ENCODE data around the gene CDC26.

DNA sequence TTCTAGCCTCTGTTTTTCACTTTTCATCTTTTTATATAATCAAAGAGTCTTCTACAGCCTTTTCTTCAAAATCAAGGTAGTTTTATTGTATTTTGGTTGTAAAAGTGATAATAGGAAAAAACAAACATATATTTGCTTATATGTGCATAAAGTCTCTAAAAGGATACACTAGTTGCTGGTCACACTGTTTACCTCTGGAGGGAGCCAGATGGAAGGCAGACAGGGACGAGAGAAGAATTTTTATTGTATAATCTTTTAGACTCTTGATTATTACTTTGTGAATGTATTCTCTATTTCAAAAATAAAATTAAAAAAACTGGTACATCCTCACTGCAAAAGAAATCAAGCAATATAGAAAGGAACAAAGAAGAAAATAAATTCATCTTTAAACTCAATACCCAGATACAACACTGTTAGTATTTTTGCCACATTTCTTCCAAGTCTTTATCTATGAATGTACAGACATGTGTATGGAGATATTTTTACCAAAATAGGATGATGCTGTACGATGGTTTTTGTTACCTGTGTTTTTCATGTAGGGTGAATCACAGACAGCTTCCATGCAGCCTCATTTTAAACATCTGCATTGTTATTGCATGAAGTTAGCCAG lies 33.9 kb upstream of the CDC26 start:
- TF ChIP-seq, protein P1, sequence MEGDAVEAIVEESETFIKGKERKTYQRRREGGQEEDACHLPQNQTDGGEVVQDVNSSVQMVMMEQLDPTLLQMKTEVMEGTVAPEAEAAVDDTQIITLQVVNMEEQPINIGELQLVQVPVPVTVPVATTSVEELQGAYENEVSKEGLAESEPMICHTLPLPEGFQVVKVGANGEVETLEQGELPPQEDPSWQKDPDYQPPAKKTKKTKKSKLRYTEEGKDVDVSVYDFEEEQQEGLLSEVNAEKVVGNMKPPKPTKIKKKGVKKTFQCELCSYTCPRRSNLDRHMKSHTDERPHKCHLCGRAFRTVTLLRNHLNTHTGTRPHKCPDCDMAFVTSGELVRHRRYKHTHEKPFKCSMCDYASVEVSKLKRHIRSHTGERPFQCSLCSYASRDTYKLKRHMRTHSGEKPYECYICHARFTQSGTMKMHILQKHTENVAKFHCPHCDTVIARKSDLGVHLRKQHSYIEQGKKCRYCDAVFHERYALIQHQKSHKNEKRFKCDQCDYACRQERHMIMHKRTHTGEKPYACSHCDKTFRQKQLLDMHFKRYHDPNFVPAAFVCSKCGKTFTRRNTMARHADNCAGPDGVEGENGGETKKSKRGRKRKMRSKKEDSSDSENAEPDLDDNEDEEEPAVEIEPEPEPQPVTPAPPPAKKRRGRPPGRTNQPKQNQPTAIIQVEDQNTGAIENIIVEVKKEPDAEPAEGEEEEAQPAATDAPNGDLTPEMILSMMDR (IDR thresholded peaks at IDR 0.05) = peak; percentile 85
- TF ChIP-seq ZFX (IDR thresholded peaks at IDR 0.05; ENCODE audit: borderline replicate concordance) = no peak

All from 22Rv1 (cell line).